Stimulated activated CD8-positive, alpha-beta memory T cell treated with anti-CD3 and anti-CD28 coated beads, Interleukin-12 subunit alpha, Interleukin-12 subunit beta, amount 100 ng/mL, for 4 hours (primary cell): ENCODE results near the gene EYA2.
"Not testable (repeated sequence)": the region's sequence is repeated elsewhere in the genome, so short reads cannot be mapped to it uniquely, and the experiment has no call there.

Experiments
- DNase-seq: peaks from one replicate; pipeline ENCODE4 v3.0.0-alpha.2; 2020; ENCODE audit warnings: low read depth

The EYA2 gene

DNA sequence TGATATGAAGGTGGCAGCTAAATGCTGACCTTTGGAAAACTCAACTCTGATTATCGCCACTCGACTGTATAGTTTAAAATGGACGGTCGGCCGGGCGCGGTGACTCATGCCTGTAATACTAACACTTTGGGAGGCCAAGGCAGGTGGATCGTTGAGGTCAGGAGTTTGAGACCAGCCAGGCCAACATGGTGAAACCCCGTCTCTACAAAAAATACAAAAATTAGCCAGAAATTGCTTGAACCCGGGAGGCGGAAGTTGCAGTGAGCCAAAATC, 310.1 kb downstream of the EYA2 start:
- DNase-seq = not testable (repeated sequence)

DNA sequence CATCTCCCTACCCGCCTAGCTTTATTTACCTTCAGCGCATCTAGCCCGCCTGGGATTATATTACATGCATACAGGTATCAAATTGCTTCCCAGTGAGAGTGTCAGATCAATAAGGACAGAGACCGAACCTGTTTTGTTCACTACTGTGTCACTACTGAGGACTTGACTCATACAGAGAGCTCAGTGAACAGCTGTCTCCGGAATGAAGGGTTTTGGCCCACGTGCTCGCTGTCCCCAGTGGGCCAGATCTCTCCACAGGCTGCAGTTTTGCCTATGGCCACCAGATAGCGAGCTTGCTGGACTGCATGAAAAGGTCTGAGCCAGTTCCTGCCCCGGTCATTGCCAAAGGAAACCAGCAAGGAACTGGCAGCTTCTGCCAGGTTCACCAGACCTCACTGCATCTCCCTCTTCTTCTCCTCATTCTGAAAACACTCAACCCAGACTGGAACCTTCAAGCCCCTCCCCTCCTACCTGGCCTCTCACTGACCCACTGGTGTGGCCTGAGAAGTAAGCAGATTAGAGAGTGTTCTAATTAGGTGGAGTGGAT, 311.0 kb downstream of the EYA2 start:
- DNase-seq = peak; percentile 15

DNA sequence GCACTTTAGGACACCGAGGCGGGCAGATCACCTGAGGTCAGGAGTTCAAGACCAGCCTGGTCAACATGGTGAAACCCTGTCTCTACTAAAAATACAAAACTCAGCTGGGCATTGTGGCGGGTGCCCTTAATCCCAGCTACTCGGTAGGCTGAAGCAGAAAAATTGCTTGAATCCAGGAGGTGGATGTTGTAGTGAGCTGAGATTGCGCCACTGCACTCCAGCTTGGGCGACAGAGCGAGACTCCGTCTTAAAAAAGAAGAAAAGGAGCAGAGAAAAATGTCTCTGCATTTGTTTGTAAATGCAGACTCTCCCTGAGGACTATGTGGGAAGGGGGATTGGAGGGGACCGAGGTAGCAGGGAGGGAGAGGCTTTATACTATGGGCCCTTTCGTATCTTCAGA, 311.9 kb downstream of the EYA2 start:
- DNase-seq = not testable (repeated sequence)

DNA sequence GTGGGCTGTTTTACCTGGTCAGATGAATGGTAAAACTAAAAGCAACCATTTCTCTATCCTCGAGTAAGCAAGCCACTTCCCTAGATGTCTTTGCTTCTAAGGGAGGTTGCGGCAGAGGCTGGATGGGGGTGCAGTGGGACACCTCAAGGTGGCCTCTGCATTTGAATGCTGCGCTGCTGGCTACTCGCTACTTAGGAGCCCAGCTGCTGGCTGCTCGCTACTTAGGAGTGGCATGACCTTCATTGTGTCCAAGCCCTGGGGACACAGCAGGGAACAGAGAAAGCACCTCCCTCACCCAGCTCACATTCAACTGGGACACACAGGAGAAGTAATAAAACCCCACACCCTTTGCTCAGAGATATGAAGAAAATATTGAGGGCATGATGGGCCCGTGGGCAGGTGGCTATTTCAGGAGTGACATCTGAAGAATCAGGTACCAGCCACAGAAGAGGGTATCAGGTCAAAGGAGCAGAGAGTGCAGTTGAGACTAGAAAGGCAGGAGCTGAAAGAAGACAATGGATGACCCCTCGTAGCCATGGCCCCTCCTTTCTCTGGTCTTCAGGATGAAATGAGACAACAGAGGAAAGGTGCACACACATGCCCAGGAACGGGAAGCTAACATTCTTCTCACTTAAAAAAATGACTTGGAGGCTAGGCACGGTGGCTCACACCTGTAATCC, 312.5 kb downstream of the EYA2 start:
- no peak for DNase-seq

DNA sequence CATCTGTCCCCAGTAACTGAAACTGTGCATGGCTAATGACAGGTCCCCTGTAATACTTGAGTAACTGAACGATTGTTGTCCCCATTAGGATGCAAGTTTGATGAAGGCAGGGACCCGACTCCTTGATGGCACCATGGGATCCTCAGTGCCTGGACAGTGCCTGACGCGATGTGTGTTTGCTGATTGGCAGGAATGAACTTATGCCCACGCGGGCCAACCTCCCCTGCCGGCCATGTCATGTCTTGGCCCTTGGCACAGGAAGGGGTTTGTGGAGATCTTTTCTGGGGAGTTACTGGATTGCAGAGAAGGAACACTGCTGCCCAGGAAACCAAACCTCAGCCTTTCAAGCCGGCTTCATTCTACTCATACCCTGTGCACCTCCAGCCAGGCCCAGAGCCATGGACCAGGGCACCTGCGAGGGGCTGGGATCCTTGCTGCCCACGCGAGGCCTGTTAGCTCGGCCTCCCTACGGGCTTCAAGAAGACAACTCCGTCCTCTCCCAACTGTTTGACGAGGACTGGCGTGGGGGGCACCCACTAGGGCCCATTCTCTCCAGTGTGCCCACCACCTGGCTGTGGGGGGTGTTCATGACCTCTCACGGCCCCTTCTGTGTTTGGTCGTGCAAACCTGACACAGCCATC, 314.0 kb downstream of the EYA2 start:
- no peak for DNase-seq

DNA sequence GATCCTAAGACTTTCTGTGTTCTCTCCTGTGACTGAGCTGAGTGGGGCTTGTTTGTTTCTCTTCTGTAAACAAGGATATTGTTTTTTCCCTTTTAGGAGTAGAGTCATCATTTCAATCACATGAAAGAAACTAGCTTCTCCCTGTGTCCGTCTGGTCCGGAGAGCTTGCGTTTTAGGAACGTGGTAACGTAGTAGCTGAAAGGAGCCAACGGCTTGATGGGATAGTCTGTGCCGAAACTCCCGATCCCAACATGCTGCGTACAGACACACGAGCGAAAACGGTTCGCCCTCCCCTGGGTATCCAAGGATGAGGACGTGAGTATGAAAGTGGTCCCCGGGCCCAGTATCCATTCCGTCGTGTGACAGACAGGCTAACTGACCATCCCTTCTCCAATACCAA, 315.3 kb downstream of the EYA2 start:
- DNase-seq = no peak

DNA sequence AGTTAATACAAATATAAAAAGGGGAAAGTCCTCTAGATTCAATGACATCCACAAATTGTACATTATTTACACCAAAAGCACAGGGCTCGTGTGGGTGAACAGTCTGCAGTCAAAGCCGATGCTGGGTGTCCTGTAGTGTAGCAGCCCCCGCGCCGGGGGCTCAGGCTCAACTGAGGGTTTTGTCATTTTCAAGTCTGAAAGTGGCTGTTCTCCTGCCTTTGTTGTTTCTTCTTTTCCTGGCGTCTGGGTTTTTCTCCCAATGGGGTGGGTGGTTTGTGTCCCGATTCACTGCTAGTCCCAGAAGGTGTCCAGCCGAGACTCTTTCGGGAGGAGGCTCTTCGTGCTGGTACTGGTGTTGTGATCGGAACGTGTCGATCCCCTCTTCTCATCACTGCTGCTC, 315.8 kb downstream of the EYA2 start:
- no peak for DNase-seq

DNA sequence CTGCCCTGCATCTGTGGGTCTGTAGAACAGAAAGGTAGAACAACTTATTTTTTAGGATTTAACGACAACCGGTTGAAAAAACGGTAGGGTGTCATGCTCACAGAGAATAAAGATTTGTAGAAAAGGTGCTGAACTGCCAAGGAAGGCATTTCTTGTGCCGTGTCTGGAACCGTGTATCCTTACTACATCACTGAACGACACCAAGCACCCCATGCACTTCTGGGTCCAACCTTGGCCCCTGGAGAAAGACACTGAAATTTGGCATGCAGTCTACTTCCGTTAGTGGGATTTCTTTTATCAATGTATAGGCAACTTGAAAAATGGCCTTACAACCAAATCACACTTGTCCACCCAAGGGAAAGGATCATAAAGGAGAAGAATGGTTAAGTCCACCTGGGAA, 316.4 kb downstream of the EYA2 start:
- DNase-seq = no peak

DNA sequence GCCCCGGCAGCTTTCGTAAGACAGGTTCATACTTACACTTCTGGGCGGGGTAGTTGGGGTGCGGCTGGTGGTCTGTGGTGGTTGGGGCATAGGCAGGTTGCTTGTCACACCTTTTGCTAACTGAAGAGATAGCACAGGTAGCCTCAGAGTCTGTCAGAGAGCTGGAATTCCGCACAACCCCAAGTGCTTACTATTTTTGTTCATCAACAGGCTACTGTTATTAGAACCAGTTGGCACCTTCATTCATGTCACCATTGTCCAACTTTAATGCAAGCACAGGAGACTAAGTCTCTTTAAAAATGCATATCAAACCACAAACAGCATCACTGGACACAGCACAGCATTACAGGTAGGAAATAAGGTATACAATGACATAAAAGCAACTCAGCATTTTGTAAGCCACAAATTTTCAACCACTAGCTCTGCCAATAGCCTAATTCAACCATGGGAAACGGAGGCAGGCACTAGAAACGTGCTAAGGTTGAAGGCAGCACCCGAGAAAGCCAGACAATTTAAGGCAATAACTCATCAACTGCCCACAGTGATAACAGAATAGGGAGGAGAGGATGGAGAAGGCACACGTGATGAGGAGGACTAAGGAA, 318.1 kb downstream of the EYA2 start:
- DNase-seq = no peak

DNA sequence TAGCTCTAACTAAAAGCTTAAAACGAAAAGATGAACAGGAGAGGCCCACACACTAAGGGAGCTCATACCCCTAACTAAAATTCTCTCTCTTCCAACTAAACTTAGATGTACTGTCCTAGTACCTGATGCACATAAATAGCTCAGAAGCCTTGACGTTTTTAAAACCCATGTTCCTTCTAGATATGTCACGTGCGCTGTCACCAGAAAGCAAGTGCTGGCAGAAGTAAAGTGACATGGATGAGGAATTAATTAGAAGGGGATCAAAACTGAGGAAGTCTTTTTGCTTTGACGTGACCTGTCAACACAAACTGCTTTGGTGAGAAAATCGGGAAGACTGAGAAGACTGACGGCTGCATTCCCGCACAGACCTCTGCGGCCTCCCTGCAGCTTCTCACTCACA, 319.3 kb downstream of the EYA2 start:
- DNase-seq = no peak

DNA sequence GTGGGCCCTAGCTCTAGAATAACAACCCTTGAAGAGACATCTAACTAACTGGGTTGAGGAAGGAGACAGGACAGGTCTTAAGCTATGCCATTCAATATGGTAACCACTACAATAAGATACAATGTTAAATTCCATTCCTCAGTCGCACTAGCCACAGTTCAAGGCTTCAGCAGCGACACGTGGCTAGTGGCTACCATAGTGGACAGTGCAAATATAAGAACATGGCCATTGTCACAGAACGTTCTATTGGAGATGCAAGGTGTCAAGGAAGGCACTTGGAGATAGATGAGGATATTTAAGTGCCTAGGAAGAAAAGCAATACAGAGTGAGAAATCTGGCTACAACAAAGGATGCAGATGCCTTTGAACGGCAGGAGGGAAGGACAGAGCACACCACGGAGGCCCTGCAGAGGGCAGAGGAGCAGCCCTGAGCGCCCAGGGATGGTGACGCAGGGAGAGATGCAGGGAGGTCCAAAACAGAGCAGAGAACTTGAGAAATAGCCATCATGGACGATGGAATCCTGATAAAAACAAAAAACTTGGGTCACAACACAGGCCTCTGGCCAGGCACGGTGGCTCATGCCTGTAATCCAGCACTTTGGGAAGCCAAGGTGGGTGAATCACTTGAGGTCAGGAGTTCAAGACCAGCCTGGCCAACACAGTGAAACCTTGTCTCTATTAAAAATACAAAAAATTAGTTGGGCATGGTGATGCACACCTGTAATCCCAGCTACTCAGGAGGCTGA, 321.2 kb downstream of the EYA2 start:
- DNase-seq = no peak

DNA sequence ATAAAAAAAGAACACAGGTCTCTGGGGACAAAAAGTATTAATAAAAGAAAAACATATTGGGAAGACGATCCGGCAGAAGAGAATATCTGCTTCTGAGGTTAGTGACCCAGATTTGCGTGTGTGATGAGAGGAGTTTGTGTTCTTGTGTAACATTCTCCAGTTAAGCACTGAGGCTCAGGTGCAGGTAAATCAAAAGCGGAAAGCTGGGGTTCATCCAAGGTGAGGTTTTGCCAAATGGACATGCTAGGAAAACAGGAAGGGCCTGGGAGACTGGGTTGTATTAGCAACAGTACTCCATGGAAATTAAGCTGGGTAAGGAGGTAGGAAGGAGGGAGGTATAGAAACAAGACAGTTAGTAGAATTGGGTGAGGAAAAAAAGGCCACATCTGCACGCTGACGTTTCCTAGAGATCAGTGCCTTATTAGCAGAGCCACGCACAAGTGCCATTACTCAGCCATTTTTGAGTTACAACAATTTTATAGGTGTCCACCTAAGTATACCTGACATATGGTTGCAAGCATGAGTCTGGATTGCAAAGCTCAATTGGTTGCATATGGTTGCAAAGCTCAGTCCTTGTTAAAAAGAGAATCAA, 322.3 kb downstream of the EYA2 start:
- no peak for DNase-seq

DNA sequence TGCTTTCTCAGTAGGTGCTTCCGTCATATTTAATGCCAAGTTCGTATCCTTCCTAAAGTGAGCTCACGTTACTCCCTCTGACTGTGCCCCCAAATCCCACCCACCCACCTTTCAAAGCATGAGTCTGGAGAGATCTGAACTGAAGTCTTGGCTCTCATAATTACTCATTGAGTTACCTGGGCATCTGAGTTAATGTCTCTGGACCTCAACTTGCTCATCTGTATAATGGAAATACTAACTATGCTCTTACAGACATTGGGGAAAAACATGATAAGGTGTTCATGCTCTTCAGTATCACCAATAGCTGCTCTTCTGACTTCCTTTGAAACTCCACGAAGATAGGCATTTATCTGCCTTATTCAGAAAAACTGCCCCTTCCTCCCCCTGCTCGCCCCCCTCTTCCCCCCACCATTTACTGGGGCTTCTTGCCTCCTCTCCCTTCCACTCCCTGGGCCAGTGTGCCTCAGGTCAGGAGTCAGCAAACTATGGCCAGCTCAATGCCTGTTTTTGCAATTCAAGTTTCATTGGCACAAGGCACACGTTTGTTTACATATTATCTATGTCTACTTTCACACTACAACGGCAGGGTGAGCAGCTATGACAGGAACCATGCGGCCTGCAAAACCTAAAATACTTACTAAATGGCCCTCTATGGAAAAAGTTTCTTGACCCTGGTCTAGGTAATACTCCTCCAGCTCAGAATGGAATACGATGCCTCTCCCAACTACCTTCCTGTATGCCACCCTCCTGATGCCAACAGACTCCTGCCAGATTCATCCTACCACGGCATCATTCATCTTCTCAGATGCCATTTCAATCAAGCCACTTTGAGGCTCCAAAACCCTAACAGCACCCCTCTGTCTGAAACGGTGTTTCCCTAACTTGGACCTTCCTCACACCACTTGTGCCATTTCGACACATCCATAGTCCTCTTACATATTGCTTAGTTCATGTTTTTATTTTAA, 323.1 kb downstream of the EYA2 start:
- DNase-seq = no peak

DNA sequence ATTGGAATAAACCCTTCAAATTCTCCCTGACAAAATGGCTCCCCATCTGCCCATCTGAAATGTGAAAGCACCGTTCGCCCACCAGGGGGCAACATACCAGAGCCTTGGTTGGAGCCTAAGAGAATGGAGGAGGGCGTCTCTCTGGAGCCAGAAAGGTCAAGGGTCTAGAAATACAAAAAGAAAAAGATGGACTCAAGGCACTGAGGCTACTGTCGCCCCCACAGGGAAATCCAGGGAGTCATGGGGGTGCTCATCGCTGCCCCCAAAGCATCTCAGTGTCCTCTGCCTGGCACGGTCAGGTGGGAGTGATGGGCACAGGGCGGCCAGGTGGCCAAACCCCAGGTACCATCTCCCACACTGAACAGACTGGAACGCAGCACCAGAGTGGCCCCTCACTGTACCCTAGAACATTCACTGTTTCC, 325.5 kb downstream of the EYA2 start:
- peak; percentile 10 for DNase-seq

DNA sequence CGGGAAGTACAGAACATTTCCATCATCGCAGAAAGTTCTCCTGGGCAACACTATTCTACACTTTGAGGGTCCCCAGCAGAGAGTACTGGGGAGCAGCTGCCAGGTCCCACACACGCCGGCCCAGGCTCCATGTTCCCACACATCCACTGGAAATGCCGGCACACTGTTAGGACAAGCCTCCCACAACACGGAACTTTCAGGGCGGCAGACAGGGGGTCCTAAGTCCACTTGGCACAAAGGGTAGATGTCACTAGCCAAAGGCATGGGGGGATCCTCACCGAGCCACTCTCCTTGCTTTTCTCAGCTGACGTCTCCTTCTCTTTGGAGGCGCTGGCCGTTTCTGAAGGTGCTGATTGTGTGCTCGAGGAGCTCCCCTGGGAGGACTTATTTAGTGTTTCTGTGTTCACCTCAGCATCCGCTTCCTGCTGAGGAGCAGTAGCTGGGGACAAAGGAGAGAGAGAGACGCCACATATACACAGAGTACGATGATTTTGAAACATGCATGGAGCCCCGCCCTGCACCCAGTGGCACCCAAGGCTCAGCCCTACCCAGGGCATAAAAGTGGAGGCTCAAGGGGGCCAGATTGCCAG, 326.5 kb downstream of the EYA2 start:
- no peak for DNase-seq

DNA sequence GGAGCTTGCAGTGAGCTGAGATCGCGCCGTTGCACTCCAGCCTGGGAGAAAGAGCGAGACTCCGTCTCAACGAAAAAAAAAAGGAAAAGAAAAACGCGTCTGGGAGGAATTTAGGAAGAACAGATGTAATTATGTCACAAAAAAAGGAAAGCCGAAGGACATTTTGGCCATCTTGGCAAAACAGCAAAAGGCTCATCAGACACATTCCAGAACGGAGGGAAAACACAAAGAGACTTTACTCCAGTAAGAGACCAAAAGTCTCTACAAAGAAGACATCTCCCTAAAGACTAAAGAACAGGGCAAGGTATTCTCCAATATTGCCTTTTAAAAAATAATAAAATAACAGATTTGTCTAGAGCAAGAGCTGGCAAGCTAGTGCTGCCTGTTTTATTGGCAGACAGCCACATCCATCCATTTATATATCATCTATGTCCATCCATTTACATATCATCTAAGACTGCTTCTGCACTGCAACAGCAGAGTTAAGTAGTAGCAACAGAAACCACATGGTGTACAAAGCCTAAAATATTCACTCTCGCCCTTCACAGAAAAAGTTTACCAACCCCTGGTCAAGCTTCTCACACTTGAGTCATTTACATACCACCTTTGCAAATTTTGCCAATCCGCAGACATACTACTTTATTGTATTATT, 328.0 kb downstream of the EYA2 start:
- DNase-seq = no peak

DNA sequence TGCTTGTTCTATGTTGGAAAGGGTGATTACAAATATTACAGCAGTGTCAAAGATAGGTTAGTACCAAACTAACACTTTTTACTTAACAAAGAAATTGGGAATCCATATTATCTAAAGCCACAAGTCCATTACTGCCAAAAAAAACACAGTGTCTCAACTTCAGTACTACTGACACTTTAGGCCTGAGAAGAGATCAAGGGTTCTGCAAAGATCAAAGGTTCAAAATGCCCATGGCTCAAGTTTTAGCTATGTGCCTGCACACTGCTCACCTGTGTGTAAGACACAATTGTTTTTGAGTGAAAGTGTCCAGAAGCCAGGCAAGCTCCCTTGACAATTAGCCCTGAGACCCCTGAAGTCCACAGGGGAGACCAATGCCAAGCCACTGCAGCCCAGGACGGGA, 329.3 kb downstream of the EYA2 start:
- DNase-seq = no peak

DNA sequence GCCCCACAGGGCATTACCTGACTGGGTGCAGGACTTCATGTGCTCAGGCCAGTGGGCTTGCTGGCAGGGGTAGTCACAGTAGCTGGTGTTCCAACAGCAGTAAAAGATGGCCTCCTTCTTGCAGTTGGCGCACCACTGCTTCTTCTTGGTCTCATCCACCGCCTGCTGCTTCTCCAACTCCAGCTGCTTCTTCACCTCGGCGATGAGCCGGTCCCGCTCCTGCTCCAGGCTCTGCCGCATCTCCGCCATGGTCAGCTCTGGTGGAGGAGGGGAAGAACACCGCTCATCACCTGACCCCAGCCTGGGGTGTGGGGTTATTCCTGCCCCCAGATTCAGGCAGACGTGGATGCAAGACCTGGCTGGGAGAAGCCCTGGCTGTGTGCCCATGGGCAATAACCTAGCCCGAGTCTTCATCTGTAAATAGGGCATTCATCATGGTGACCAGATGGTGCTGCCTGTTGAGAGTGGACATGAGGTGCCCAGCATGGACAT, 329.7 kb downstream of the EYA2 start:
- no peak for DNase-seq

DNA sequence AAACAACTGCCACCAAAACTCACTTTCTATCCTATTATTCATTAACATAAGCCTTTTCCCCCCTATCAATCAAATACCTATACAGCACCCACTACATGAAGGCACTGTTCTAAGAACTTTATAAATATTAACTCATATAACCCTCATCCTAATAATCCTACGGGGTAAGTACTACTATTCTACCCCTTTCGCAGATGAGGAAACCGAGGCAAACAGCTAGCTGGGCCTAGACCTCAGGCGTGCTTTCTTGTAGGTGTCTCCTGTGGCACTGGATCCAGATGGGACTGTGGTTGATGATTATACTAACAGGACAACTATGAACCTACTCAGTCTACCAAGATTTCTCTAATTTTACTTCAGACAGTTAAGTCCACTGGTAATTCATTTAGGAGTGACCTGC, 330.2 kb downstream of the EYA2 start:
- DNase-seq = no peak

DNA sequence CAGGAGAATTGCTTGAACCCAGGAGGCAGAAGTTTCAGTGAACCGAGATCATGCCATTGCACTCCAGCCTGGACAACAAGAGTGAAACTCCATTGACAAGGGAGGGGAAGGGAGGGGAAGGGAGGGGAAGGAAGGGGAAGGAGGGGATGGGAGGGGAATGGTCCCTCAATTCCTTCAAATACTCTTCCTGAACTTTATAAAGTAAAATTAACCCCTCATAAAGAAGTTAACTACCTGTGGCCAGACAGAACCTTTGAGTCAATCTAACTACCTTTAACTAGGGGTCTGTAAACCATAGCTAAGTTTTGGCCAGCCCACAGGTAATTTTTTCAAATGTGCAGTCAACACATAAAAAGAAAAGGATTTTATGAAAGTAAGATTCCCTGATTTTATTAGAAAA, 330.8 kb downstream of the EYA2 start:
- no peak for DNase-seq
